AG09319 (cell line): Measurements from ENCODE around the gene TMEM266.

Source experiments
- DNase-seq: peaks from one replicate; pipeline ENCODE4 v3.0.0-alpha.2; 2010; ENCODE audit warnings: low read depth; ENCODE audit errors: extremely low read depth
- CTCF ChIP-seq: IDR thresholded peaks from 2 replicates; pipeline ENCODE4 v1.5.1; 2011; ENCODE audit warnings: low read depth, mild to moderate bottlenecking, inconsistent platforms, low read length, moderate library complexity

The TMEM266 gene

GRCh38 chr15:76060118-76060989 is 569 bp downstream of the TMEM266 start:
- TF ChIP-seq CTCF: no peak
- DNase-seq: no peak

- no peak for TF ChIP-seq CTCF
- DNase-seq: no peak
Observed at GRCh38 chr15:76061700-76062099, 1.9 kb downstream of the TMEM266 start.

- TF ChIP-seq CTCF: no peak
- DNase-seq: no peak
Observed at GRCh38 chr15:76062286-76062685, 2.5 kb downstream of the TMEM266 start.

GRCh38 chr15:76064375-76064774 is 4.6 kb downstream of the TMEM266 start:
- no peak for TF ChIP-seq CTCF
- no peak for DNase-seq

GRCh38 chr15:76065245-76065644 is 5.5 kb downstream of the TMEM266 start:
- TF ChIP-seq CTCF: no peak
- no peak for DNase-seq

- no peak for TF ChIP-seq CTCF
Observed at GRCh38 chr15:76065793-76066192, 6.0 kb downstream of the TMEM266 start.

GRCh38 chr15:76070192-76070591 is 10.4 kb downstream of the TMEM266 start:
- no peak for DNase-seq

More at GRCh38 chr15:76065793-76066192, 6.0 kb downstream of the TMEM266 start:
- DNase-seq: no peak

More at GRCh38 chr15:76070192-76070591, 10.4 kb downstream of the TMEM266 start:
- no peak for TF ChIP-seq CTCF
